H54 (cell line): Measurements from ENCODE around the gene WIPF3.

Experiments used
- DNase-seq: peaks from one replicate; pipeline ENCODE4 v3.0.0; 2011; ENCODE audit warnings: low spot score, mixed read lengths; ENCODE audit not compliant: insufficient read length
- FAIRE-seq: peaks from 3 replicates; lab custom pipeline; 2011; peaks lifted over from hg19 to GRCh38; lab: Jason Lieb, UNC
- POLR2A ChIP-seq: IDR thresholded peaks from 2 replicates; pipeline ENCODE4 v1.6.1; 2011; ENCODE audit warnings: low read depth, mild to moderate bottlenecking, low read length

The WIPF3 gene

GRCh38 chr7:29914180-29914579, 107.9 kb downstream of the WIPF3 start:
- DNase-seq (no peak), FAIRE-seq (no peak)
- no peak for TF ChIP-seq POLR2A

GRCh38 chr7:29915481-29916215, 109.3 kb downstream of the WIPF3 start:
- TF ChIP-seq POLR2A: no peak
- FAIRE-seq (no peak), DNase-seq (no peak)

GRCh38 chr7:29917641-29918040, 111.3 kb downstream of the WIPF3 start:
- DNase-seq (no peak), FAIRE-seq (no peak)
- no peak for TF ChIP-seq POLR2A

- no peak for TF ChIP-seq POLR2A
- DNase-seq: no peak
- FAIRE-seq: no peak
These were observed 112.5 kb downstream of the WIPF3 start for GRCh38 chr7:29918850-29919249.

- DNase-seq (no peak), FAIRE-seq (no peak)
- TF ChIP-seq POLR2A: no peak
These were observed 113.5 kb downstream of the WIPF3 start for GRCh38 chr7:29919790-29920189.

GRCh38 chr7:29920491-29920890, 114.2 kb downstream of the WIPF3 start:
- FAIRE-seq: no peak
- no peak for DNase-seq
- no peak for TF ChIP-seq POLR2A

GRCh38 chr7:29921404-29922010, 115.2 kb downstream of the WIPF3 start:
- no peak for TF ChIP-seq POLR2A
- FAIRE-seq: peak; percentile 84
- DNase-seq: peak; percentile 57

- no peak for FAIRE-seq
These were observed 116.8 kb downstream of the WIPF3 start for GRCh38 chr7:29922921-29923700.

GRCh38 chr7:29924006-29924405, 117.7 kb downstream of the WIPF3 start:
- TF ChIP-seq POLR2A: no peak
- FAIRE-seq (no peak), DNase-seq (no peak)

More at GRCh38 chr7:29922921-29923700, 116.8 kb downstream of the WIPF3 start:
- no peak for TF ChIP-seq POLR2A
- no peak for DNase-seq

- TF ChIP-seq POLR2A: no peak
- no peak for DNase-seq
- FAIRE-seq: no peak
These were observed 118.4 kb downstream of the WIPF3 start for GRCh38 chr7:29924684-29925083.

- FAIRE-seq: no peak
- no peak for DNase-seq
- TF ChIP-seq POLR2A: no peak
These were observed 119.9 kb downstream of the WIPF3 start for GRCh38 chr7:29926216-29926615.

- TF ChIP-seq POLR2A: no peak
- FAIRE-seq (no peak), DNase-seq (no peak)
These were observed 120.4 kb downstream of the WIPF3 start for GRCh38 chr7:29926741-29927140.

- no peak for TF ChIP-seq POLR2A
- FAIRE-seq (no peak), DNase-seq (no peak)
These were observed 122.9 kb downstream of the WIPF3 start for GRCh38 chr7:29929018-29929807.
